HG03025 (cell line): Measurements from ENCODE around the gene STK10.

Experiments used
- ATAC-seq: cut with Tn5 transposase; IDR thresholded peaks from one replicate; pipeline ENCODE4 v1.9.1; 2021; ENCODE audit warnings: mild to moderate bottlenecking, moderate library complexity; ENCODE audit not compliant: unreplicated experiment, low FRiP score

Gene STK10

DNA sequence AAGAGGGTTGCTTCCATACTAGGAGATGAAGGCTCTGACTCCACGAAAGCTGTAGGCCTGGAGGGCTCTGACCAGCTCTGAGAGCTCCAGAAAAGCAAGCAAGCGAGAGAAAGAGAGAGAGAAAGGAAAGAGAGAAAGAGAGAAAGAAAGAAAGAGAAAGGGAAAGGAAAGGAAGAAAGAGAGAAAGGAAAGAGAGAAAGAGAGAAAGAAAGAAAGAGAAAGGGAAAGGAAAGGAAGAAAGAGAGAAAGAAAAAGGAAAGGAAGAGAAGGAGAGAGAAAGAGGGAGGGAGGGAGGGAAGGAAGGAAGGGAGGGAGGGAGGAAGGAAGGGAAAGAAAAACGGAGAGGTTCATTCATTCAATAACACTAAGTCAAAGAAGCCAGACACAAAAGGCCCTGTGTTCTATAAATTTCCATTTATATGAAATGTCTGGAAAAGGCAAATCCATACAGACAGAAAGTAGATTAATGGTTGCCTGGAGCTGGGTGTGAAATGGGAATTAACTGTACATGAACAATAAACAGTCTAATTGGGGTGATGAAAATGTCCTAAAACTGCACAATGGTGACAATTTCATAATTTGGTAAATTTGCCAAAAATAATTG, 1.8 kb upstream of the STK10 start:
- ATAC-seq, result no peak

- ATAC-seq, result no peak
Observed at GRCh38 chr5:172188893-172189692, 1.1 kb upstream of the STK10 start.

- peak; percentile 16 for ATAC-seq
Observed at GRCh38 chr5:172187118-172188032, 649 bp downstream of the STK10 start.

- ATAC-seq, result no peak
Observed at GRCh38 chr5:172186114-172186695, 1.8 kb downstream of the STK10 start.

GRCh38 chr5:172185096-172185461, 2.9 kb downstream of the STK10 start:
- no peak for ATAC-seq

- no peak for ATAC-seq
Observed at GRCh38 chr5:172183881-172184280, 4.1 kb downstream of the STK10 start.

DNA sequence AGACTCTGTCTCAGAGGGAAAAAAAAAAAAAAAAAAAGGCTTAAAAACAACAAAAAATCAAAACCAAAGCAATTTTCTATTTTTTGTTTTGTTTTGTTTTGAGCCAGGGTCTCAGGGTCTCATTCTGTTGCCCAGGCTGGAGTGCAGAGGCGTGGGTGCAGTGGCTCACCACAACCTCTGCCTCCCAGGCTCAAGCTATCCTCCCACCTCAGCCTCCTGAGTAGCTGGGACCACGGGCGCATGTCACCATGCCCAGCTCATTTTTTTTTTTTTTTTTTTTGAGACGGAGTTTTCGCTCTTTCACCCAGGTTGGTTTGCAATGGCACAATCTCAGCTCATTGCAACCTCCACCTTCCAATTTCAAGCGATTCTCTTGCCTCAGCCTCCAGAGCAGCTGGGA, 5.7 kb downstream of the STK10 start:
- ATAC-seq, result no peak

GRCh38 chr5:172180936-172181335, 7.1 kb downstream of the STK10 start:
- ATAC-seq, result no peak

- ATAC-seq, result peak; percentile 30
Observed at GRCh38 chr5:172178991-172179989, 8.7 kb downstream of the STK10 start.

GRCh38 chr5:172178301-172178987, 9.6 kb downstream of the STK10 start:
- no peak for ATAC-seq

DNA sequence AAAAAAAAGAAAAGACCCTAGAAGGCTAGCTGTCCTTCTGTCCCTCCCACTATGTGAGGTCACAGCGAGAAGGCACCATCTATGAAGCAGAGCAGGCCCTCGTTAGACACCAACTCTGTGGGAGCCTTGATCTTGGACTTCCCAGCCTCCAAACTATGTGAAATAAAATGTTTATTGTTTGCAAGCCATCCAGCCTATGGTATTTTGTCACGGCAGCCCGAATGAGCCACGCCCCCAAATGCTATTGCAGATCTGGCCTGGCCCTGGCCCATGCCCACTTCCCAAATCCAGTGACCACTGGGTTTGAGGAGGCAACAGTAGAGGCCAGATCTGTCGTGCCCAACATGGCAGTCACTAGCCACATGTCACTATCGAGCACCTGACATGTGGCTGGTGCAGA, 10.8 kb downstream of the STK10 start:
- no peak for ATAC-seq

GRCh38 chr5:172175263-172175719, 12.7 kb downstream of the STK10 start:
- ATAC-seq, result peak; percentile 47

GRCh38 chr5:172173564-172174153, 14.4 kb downstream of the STK10 start:
- no peak for ATAC-seq

GRCh38 chr5:172172912-172173563, 15.0 kb downstream of the STK10 start:
- ATAC-seq, result no peak

GRCh38 chr5:172171118-172171517, 16.9 kb downstream of the STK10 start:
- no peak for ATAC-seq

DNA sequence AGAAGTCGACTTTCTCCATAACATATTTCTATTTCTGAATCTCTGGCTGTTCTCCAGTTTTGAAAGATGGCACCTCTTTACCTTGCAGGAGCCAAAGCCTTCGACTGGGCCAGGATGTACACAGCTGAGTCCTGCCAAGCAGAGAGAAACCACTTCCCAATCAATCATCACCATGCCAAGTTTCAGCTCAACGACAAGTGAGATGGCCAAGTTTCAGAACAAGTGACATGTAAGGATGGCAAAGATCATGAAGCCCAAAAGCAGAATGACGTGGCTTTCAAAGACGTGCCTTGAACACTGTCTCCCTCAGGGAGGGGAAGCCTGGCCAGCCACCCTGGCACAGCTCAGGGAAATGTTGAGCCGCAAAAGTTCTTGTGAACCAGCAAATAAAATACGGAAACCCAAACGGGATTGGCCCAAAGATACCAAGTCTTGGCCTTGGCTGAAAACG, 17.7 kb downstream of the STK10 start:
- ATAC-seq, result no peak

DNA sequence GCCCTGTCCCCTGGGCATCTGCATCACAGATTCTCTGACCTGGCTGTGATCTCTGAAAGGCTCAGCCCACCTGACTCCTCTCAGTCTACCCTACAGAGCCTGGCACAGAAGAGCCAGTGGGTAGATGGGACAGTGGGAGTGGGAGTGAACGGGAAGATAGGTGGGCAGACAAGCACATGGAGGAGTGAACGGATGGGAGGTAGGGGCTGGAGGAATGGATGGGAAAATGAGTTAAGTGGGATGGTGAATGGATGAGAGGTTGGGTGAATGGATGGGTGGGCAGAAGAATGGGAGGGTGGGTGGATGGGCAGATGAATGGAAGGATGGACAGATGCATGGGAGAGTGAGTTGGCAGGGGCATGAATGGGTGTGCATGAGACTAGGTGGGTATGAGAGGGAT, 18.8 kb downstream of the STK10 start:
- ATAC-seq, result no peak

GRCh38 chr5:172168311-172168710, 19.7 kb downstream of the STK10 start:
- ATAC-seq, result no peak
